Measurements from ENCODE around the gene ATOH7.
"Not testable (repeated sequence)": the region's sequence is repeated elsewhere in the genome, so short reads cannot be mapped to it uniquely, and the experiment has no call there.

Gene ATOH7

DNA sequence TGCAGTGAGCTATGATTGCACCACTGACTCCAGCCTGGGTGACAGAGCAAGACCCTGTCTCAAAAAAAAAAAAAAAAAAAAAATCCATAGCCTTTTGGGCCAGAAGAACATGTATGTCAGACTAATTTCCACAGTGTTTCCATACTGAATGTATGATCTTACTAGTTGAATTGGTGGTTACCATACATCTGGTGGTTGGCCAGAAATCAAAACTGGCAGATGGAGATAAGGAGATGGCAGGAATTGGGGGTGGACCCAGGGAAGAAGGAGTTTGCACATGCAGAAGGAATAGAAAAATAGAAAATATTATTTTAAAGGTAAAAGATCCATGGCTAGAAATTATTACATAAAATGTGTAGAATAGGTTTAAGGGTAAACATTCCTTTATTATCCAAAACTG, 3.7 kb upstream of the ATOH7 start:
- no peak for DNase-seq

- DNase-seq = no peak
Measured at GRCh38 chr10:68235111-68235510, 3.2 kb upstream of the ATOH7 start.

GRCh38 chr10:68233046-68233445, 1.1 kb upstream of the ATOH7 start:
- DNase-seq = no peak

DNA sequence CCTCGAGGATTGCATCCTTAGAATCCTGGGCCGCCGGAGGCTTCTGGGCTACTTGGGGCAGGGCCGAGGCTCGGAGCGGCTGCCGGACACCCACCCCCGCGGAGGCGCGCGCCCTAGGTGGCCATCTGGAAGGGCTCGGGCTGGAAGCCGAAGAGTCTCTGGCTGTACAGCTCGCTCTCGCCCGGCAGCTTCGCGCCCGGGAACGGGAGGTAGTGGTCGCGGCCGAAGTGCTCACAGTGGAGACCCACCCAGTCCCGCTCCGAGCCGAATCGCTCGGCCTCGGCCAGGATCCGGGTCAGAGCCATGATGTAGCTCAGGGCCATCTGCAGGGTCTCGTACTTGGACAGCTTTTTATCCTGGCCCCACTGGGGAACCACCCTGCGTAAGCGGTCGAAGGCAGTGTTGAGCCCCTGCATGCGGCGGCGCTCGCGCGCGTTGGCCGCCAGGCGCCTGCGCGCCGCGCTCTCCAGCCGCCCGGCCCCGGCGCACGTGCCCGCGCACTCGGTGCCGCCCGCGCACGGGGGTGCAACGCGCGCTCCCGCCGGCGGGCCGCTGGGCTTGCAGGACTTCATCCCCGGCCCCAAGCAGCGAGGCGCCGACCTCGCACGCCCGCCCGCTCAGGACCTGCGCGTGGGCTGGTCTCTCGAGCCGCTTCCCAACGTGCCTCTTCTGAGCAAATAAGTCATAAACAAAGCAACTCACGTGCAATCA, 652 bp downstream of the ATOH7 start:
- peak; percentile 66 to 85 (median 72) for DNase-seq

GRCh38 chr10:68230268-68230667, 1.6 kb downstream of the ATOH7 start:
- DNase-seq = no peak

DNA sequence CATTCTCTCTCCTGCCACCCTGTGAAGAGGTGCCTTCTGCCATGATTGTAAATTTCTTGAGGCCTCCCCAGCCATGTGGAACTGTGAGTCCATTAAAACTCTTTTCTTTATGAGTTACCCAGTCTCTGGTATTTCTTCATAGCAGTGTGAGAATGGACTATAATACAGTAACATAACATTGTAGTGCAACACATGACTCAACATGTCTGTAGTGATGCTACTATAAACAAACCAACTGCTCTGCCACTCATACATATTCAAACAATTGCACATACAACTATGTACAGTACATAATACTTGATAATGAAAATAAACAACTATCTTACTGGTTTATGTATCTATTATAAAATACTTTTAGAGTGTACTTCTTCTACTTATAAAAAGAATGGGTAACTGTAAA, 7.1 kb downstream of the ATOH7 start:
- no peak for DNase-seq

DNA sequence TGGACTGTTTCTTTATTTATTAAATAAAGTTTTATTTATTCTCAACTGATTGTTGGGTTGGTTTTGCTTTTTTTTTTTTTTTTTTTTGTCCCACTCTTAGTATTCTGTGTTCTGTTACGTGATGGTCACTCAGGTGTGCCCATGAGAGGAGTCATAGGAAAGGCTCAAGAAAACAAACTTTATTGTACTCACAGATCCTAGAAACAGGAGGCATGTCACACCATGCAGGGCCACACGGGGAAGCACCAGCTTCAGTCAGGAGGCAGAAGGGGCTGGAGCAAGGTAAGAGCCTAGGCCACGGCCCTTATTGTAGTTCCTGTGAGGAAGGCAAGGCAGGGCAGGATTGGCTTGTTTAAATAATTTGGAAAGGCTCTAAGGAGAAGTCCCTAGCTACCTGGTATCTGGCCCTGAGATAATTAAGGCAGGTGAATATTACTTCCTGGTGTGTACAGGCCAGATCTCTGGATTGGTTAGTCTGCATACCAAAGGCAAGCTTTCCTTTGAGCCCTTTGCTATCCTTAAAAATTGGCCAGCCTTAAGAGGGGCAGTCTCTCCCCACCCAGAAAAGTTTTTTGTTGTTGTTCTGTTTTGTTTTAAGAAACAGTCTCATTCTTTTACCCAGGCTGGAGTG, 8.3 kb downstream of the ATOH7 start:
- peak in 1 of 3 donors; percentile 17 for DNase-seq

DNA sequence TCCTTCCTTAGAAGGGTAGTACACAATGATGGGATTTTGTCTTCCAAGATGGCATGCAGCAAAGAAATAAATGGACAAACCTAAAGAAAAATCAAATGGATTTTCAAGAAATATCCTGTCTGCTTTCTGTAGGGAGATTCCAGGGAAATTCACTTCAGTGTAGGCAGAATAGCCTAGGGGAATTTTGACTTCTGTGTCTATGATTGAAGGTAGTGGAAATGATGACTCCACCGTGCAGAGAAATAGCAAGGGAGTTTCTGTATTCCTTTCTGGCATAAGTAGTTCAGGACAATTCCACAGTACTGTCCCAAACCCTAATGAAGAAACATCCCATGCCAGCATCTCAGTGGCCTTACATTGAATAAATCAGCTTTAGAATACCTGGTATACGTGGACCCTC, 9.5 kb downstream of the ATOH7 start:
- DNase-seq = peak; percentile 57 to 81 (median 62)

DNA sequence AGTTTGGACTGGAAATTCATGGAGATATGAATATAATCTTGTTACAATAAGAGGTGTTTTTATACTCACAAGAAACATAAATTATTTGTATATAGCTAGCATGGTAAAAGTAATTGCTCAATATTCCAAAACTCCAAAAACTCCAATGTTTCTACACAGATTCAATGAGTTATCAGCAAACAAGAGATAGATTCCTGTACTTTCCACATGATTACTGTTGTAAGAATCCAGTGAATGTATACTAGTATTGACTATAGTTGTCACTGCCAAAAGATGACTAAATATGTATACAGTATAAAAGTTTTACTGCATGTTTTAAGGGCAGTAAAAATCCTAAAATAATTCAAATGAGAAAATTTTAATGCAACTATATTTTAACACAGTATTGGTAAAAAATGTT, 10.7 kb downstream of the ATOH7 start:
- DNase-seq = peak; percentile 47 to 86 (median 68)

DNA sequence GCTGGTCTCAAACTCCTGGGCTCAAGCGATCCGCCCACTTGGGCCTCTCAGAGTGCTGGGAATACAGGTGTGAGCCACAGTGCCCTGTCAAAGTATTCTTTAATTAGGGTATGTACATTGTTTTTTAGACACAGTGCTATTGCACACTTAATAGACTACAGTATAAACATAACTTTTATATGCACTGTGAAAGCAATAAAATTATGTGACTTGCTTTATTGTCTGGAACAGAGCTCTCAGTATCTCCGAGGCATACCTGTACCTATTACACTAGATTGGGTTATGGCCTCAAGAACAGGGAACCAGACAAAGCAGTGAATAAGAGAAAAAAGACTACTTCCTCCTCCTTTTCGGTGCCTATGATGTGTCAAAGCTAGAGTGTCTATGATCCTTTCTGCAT, 13.1 kb downstream of the ATOH7 start:
- DNase-seq = no peak

- DNase-seq = peak; percentile 66 to 81 (median 77)
Measured at GRCh38 chr10:68212721-68213352, 19.1 kb downstream of the ATOH7 start.

DNA sequence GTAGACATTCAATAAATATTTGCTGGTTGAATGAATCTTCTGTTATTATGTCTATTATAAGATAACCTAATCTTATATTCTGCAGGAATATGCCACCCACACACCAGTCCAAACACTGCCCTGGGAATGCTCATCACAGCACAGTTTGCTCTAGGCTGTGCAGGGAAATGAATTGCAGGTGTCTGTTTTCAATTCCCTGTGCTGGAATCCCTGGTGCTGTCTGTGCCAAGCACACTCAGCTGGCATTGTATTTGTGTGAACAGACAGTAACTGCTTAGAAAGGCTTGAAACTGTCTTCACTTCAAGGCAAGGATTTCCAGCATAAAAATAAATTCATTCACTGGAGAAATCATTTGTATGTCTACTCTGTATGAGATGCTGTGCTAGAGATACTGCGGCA, 20.2 kb downstream of the ATOH7 start:
- no peak for DNase-seq

DNA sequence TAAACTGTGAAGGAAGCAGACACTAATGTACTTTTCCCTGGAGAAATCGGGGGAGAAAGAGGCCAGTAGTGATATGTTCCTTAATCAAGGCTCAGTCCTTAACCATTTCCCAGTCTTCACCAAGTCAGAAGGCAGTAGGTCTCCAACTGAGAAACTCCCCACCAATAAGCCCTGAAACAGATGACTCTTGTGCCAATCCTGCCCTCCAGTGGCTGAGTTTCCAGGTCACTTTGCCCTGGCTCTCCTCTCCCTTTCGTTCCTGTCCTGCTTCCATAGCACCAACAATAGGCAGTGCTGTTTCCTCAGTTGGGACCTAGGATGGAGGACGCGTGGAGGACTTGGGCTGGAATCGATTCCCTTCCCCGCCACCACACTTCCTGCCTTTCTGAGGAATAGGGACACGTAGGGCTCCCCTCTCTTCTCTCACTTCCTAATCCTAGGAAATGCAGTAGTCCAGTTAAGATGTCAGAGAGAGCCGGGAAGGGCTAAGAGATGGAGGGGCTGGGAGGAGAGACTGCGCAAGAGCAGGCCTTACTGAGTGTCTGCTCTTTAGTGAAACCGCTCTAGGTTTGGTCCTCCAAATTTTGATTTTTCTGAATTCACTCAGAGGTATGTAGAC, 23.4 kb downstream of the ATOH7 start:
- peak; percentile 63 to 75 (median 70) for DNase-seq

GRCh38 chr10:68202960-68203353, 29.0 kb downstream of the ATOH7 start:
- DNase-seq = peak; percentile 91 to 94 (median 91)

- DNase-seq = no peak
Measured at GRCh38 chr10:68196701-68197100, 35.2 kb downstream of the ATOH7 start.

GRCh38 chr10:68195776-68196175, 36.1 kb downstream of the ATOH7 start:
- not testable (repeated sequence) for DNase-seq

- no peak for DNase-seq
Measured at GRCh38 chr10:68194290-68194689, 37.6 kb downstream of the ATOH7 start.

DNA sequence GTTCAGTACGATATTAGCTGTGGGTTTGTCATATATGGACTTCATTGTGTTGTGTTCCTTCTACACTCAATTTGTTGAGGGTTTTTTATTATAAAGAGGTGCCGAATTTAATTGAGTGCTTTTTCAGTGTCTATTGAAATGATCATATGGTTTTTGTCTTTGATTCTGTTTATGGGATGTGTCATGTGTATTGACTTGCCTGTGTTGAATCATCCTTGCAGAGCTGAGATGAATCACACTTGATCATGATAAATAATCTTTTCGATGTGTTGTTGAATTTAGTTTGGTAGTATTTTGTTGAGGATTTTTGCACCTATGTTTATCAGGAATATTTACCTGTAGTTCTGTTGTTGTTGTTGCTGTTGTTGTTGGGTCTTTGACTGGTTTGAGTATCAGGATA, 39.8 kb downstream of the ATOH7 start:
- no peak for DNase-seq

DNA sequence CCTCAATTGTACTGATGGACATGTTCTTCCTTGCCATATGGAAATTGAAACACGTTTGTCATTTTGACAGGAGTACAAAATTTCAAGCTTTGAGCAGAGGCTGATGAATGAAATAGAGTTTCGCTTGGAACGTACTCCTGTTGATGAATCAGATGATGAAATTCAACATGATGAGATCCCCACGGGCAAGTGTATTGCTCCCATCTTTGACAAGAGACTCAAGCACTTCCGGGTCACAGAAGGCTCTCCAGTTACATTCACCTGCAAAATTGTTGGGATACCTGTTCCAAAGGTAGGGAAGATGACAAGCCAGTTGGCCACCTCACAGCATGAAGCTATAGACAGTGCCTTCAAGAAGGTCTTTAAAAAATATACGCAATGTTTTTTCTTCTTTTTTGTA, 43.1 kb downstream of the ATOH7 start:
- DNase-seq = no peak

DNA sequence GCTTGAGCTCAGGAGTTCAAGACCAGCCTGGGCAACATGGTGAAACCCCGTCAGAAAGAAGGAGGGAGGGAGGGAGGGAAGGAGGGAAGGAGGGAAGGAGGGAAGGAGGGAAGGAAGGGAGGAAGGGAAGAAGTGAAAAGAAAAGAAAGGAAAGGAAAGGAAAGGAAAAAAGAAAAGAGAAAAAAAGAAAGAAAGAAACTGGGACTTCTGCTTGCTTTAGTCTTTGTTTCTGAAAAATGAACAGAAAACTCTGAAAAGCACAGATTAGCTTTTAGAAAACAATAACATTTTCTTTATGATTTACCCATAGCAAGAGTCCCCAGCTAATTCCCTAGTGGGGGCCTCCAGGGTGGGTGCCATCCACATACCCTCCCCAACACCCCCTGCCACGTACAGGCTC, 46.8 kb downstream of the ATOH7 start:
- no peak for DNase-seq

DNA sequence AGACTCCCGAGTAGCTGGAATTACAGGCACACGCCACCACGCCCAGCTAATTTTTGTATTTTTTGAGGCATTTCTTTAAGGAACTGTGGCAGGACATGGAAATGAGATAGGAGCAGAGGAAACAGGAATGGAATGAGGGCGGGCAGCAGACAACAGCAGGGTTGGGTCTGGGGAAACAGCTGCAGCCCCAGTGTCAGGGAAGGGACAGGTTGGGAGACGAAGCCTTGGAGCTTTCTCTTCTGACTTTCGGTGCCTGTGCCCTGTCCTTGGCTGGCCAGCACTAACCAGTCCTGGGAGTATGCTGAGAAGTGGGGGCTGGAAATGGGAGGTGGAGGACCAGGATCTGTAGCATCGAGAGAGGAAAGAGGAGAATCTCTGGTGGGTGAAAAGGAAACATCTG, 47.4 kb downstream of the ATOH7 start:
- DNase-seq = no peak
